HEK293 (cell line): ENCODE data around the gene FOXN1.

ENCODE experiments used
- CTCF ChIP-seq: fragments of 450-650 bp; formaldehyde crosslinking; IDR thresholded peaks from 2 replicates; pipeline ENCODE4 v1.5.1; 2016; ENCODE audit warnings: missing biosample characterization, missing genetic modification characterization
- ZBTB17 ChIP-seq: fragments of 450-650 bp; formaldehyde crosslinking; IDR thresholded peaks from 2 replicates; pipeline ENCODE4 v1.5.1; 2016; ENCODE audit warnings: missing biosample characterization, missing genetic modification characterization
- ZBTB21 ChIP-seq: fragments of 450-650 bp; formaldehyde crosslinking; IDR thresholded peaks from 2 replicates; pipeline ENCODE4 v1.5.1; 2017; ENCODE audit warnings: missing biosample characterization, missing genetic modification characterization
- ZNF18 ChIP-seq: fragments of 450-650 bp; formaldehyde crosslinking; IDR thresholded peaks from 2 replicates; pipeline ENCODE4 v1.5.1; 2016; ENCODE audit warnings: missing biosample characterization, missing genetic modification characterization

- TF ChIP-seq ZNF18 (tag by site-specific recombination) (no peak), CTCF (tag by site-specific recombination) (no peak), ZBTB17 (tag by site-specific recombination) (no peak), ZBTB21 (no peak)
These were observed 18.6 kb downstream of the FOXN1 start for GRCh38 chr17:28524476-28525424.
